HG03175 (cell line): ENCODE measurements around the gene BAAT.

ENCODE experiments used
- ATAC-seq: cut with Tn5 transposase; IDR thresholded peaks from one replicate; pipeline ENCODE4 v1.9.1; 2021; ENCODE audit warnings: mild to moderate bottlenecking, moderate library complexity; ENCODE audit not compliant: unreplicated experiment

Gene BAAT

GRCh38 chr9:101398930-101399642 lies 14.3 kb upstream of the BAAT start:
- no peak for ATAC-seq

- peak; percentile 98 for ATAC-seq
Measured at GRCh38 chr9:101398068-101398929, 13.5 kb upstream of the BAAT start, which contains the start of the genes MRPL50 and ZNF189. Gene MRPL50 (minus strand): TSS chr9:101398618. CDS start chr9:101398592, 26 bp downstream. Gene ZNF189 (plus strand): TSS chr9:101398851. CDS start chr9:101399157, 306 bp downstream.

GRCh38 chr9:101397746-101398067 lies 12.9 kb upstream of the BAAT start:
- ATAC-seq = no peak

GRCh38 chr9:101394687-101395086 lies 9.9 kb upstream of the BAAT start:
- no peak for ATAC-seq

GRCh38 chr9:101393135-101393534 lies 8.3 kb upstream of the BAAT start:
- no peak for ATAC-seq

GRCh38 chr9:101388507-101388993 lies 3.7 kb upstream of the BAAT start:
- ATAC-seq = no peak

- peak; percentile 69 for ATAC-seq
Measured at GRCh38 chr9:101387871-101388506, 3.2 kb upstream of the BAAT start.

- ATAC-seq = no peak
Measured at GRCh38 chr9:101383361-101383760, 1.4 kb downstream of the BAAT start.

- no peak for ATAC-seq
Measured at GRCh38 chr9:101381833-101382342, 2.9 kb downstream of the BAAT start.

- no peak for ATAC-seq
Measured at GRCh38 chr9:101381118-101381517, 3.7 kb downstream of the BAAT start.

- ATAC-seq = no peak
Measured at GRCh38 chr9:101380295-101380694, 4.5 kb downstream of the BAAT start.

GRCh38 chr9:101376111-101376848 lies 8.5 kb downstream of the BAAT start:
- no peak for ATAC-seq

- no peak for ATAC-seq
Measured at GRCh38 chr9:101375546-101375945, 9.3 kb downstream of the BAAT start.

GRCh38 chr9:101372327-101373118 lies 12.3 kb downstream of the BAAT start:
- no peak for ATAC-seq

- no peak for ATAC-seq
Measured at GRCh38 chr9:101371813-101372212, 13.0 kb downstream of the BAAT start.

- no peak for ATAC-seq
Measured at GRCh38 chr9:101369884-101370531, 14.8 kb downstream of the BAAT start.

GRCh38 chr9:101369286-101369685 lies 15.5 kb downstream of the BAAT start:
- ATAC-seq = no peak

- no peak for ATAC-seq
Measured at GRCh38 chr9:101367323-101367722, 17.5 kb downstream of the BAAT start.

- no peak for ATAC-seq
Measured at GRCh38 chr9:101366038-101366756, 18.6 kb downstream of the BAAT start.
